HL-60 (cell line): ENCODE data around the gene IRF2.

ENCODE experiments used
- DNase-seq, 2 experiments: peaks; one replicate each; pipeline ENCODE4 v3.0.0-alpha.2; 2010 to 2020; ENCODE audit warnings: low read depth in 1 of 2, low spot score in 1 of 2
- H3K27ac ChIP-seq: fragments of 250-450 bp; sonication (Bioruptor Pico); replicated peaks from 2 replicates; pipeline ENCODE4 v1.5.1; 2020; ENCODE audit warnings: mild to moderate bottlenecking, moderate library complexity
- H3K27me3 ChIP-seq: fragments of 250-450 bp; sonication (Bioruptor Pico); 2 replicates; pipeline ENCODE4 v1.5.1; 2021; ENCODE audit warnings: mild to moderate bottlenecking, moderate library complexity; ENCODE audit not compliant: insufficient read depth, poor library complexity, severe bottlenecking
- H3K4me3 ChIP-seq: replicated peaks from 2 replicates; pipeline ENCODE4 v1.5.1; 2011; ENCODE audit warnings: mild to moderate bottlenecking, control low read depth, low read length; ENCODE audit not compliant: insufficient read depth
- CTCF ChIP-seq: IDR thresholded peaks from one replicate; pipeline ENCODE4 v1.5.1; 2011; ENCODE audit warnings: low read length, control low read depth, inconsistent platforms; ENCODE audit not compliant: insufficient read depth
- GABPA ChIP-seq: IDR thresholded peaks from 2 replicates; pipeline ENCODE4 v1.6.1; 2012; ENCODE audit warnings: low read depth
- POLR2AphosphoS5 ChIP-seq: IDR thresholded peaks from 2 replicates; pipeline ENCODE4 v1.6.1; 2012; ENCODE audit warnings: low read depth
- REST ChIP-seq: IDR thresholded peaks from 2 replicates; pipeline ENCODE4 v1.6.1; 2012; ENCODE audit warnings: low read depth; ENCODE audit not compliant: insufficient replicate concordance
- SPI1 ChIP-seq: IDR thresholded peaks from 2 replicates; pipeline ENCODE4 v1.6.1; 2012; ENCODE audit warnings: low read depth, mild to moderate bottlenecking, borderline replicate concordance

Gene IRF2

GRCh38 chr4:184439856-184440594, 34.3 kb downstream of the IRF2 start:
- Histone ChIP-seq H3K27me3 (no peaks in the 10 kb centered on the region), H3K27ac (no peak overlapping the region), H3K4me3 (no peak overlapping the region)
- no peak for DNase-seq
- TF ChIP-seq REST (no peak), GABPA (no peak), SPI1 (no peak), POLR2AphosphoS5 (no peak), CTCF (no peak)

- H3K4me3 ChIP-seq = no peak overlapping the region
- no peak overlapping the region for H3K27ac ChIP-seq
- no peak for TF ChIP-seq REST
- no peak for TF ChIP-seq GABPA
- TF ChIP-seq POLR2AphosphoS5 = no peak
- TF ChIP-seq CTCF = no peak
- no peak for TF ChIP-seq SPI1
- no peak for DNase-seq
- no peaks in the 10 kb centered on the region for H3K27me3 ChIP-seq
These were observed 35.0 kb downstream of the IRF2 start for GRCh38 chr4:184439386-184439785.

GRCh38 chr4:184438375-184438774, 36.0 kb downstream of the IRF2 start:
- no peak for DNase-seq
- Histone ChIP-seq H3K27ac (peak overlapping the region; percentile 39), H3K27me3 (no peaks in the 10 kb centered on the region), H3K4me3 (no peak overlapping the region; the same call in 1 of the 2 replicates)
- no peak for TF ChIP-seq REST
- no peak for TF ChIP-seq CTCF
- TF ChIP-seq SPI1 = no peak
- TF ChIP-seq POLR2AphosphoS5 = no peak
- no peak for TF ChIP-seq GABPA
